ENCODE data around the gene LRRC32.
"Not testable (repeated sequence)": the region's sequence is repeated elsewhere in the genome, so short reads cannot be mapped to it uniquely, and the experiment has no call there.

LRRC32 gene

GRCh38 chr11:76610871-76611475 lies 59.6 kb downstream of the LRRC32 start:
- no peak for DNase-seq (ENCODE audit: low read depth in 2 of 2)

- no peak for DNase-seq (ENCODE audit: low read depth in 2 of 2)
Observed at GRCh38 chr11:76610371-76610770, 60.2 kb downstream of the LRRC32 start.

- no peak for DNase-seq (ENCODE audit: low read depth in 2 of 2)
Observed at GRCh38 chr11:76609736-76610370, 60.7 kb downstream of the LRRC32 start.

- DNase-seq (ENCODE audit: low read depth in 2 of 2), result not testable (repeated sequence)
Observed at GRCh38 chr11:76608879-76609460, 61.6 kb downstream of the LRRC32 start.

GRCh38 chr11:76608228-76608627 lies 62.3 kb downstream of the LRRC32 start:
- DNase-seq (ENCODE audit: low read depth in 2 of 2), result not testable (repeated sequence)
